Loucy (cell line): ENCODE measurements around the gene STN1.

ENCODE experiments used
- H2AFZ ChIP-seq: fragments of 200-600 bp; sonication (generic); 2 replicates; pipeline ENCODE4 v1.6.0; 2016; ENCODE audit warnings: antibody characterized with exemption, mild to moderate bottlenecking, low read length, moderate library complexity
- H3F3A ChIP-seq: fragments of 200-600 bp; 2 replicates; pipeline ENCODE4 v1.6.0; 2016; ENCODE audit warnings: antibody characterized with exemption, low read depth, mild to moderate bottlenecking
- H3K27me3 ChIP-seq: fragments of 200-600 bp; sonication (generic); 2 replicates; pipeline ENCODE4 v1.6.1; 2014; ENCODE audit warnings: low read length, mild to moderate bottlenecking; ENCODE audit not compliant: insufficient read depth, poor library complexity, severe bottlenecking
- H3K36me3 ChIP-seq: fragments of 200-600 bp; sonication (generic); 2 replicates; pipeline ENCODE4 v1.6.1; 2016; ENCODE audit warnings: low read length; ENCODE audit not compliant: insufficient read depth
- H3K4me1 ChIP-seq: fragments of 200-600 bp; sonication (generic); 2 replicates; pipeline ENCODE4 v1.5.1; 2014; ENCODE audit warnings: low read length, mild to moderate bottlenecking; ENCODE audit not compliant: insufficient read depth, poor library complexity, severe bottlenecking
- H3K4me2 ChIP-seq: fragments of 200-600 bp; sonication (generic); 2 replicates; pipeline ENCODE4 v1.6.0; 2014; ENCODE audit warnings: antibody characterized with exemption, low read length, low read depth, mild to moderate bottlenecking; ENCODE audit not compliant: poor library complexity, severe bottlenecking
- H3K4me3 ChIP-seq: fragments of 200-600 bp; sonication (generic); 2 replicates; pipeline ENCODE4 v1.5.1; 2014; ENCODE audit warnings: low read length, mild to moderate bottlenecking, mixed read lengths; ENCODE audit not compliant: poor library complexity, severe bottlenecking
- H3K79me2 ChIP-seq: fragments of 200-600 bp; sonication (generic); 2 replicates; pipeline ENCODE4 v1.6.1; 2014; ENCODE audit warnings: low read length; ENCODE audit not compliant: insufficient read depth
- H3K9ac ChIP-seq: fragments of 200-600 bp; sonication (generic); 2 replicates; pipeline ENCODE4 v1.6.0; 2014; ENCODE audit warnings: mild to moderate bottlenecking, low read depth, low read length, moderate library complexity; ENCODE audit not compliant: poor library complexity, severe bottlenecking
- H3K9me2 ChIP-seq: fragments of 200-600 bp; sonication (generic); replicated peaks from 2 replicates; pipeline ENCODE4 v1.6.1; 2016; ENCODE audit warnings: low read depth, low read length, mixed read lengths
- H3K9me3 ChIP-seq: fragments of 200-600 bp; sonication (generic); 2 replicates; pipeline ENCODE4 v1.6.1; 2014; ENCODE audit warnings: mild to moderate bottlenecking, antibody characterized with exemption, low read length, low read depth; ENCODE audit not compliant: insufficient read depth
- H4K20me1 ChIP-seq: fragments of 200-600 bp; sonication (generic); 2 replicates; pipeline ENCODE4 v1.6.0; 2014; ENCODE audit warnings: antibody characterized with exemption, low read length, mild to moderate bottlenecking; ENCODE audit not compliant: insufficient read depth, poor library complexity, severe bottlenecking
- CTCF ChIP-seq: fragments of 200-600 bp; sonication (generic); conservative IDR thresholded peaks from 2 replicates; pipeline ENCODE4 v1.5.1; 2014; ENCODE audit warnings: mild to moderate bottlenecking, antibody characterized with exemption, low read length
- EZH2phosphoT487 ChIP-seq: fragments of 200-600 bp; IDR thresholded peaks from 2 replicates; pipeline ENCODE4 v1.6.1; 2018; ENCODE audit warnings: antibody characterized with exemption, mild to moderate bottlenecking, moderate library complexity, borderline replicate concordance

STN1 gene

GRCh38 chr10:103915796-103916195 lies 2.2 kb downstream of the STN1 start:
- Histone ChIP-seq H3K9ac (peak overlapping the region; percentile 93), H4K20me1 (no peaks in the 10 kb centered on the region), H3F3A (no peaks in the 10 kb centered on the region), H3K36me3 (0 out of 2 replicates have a peak, but pooled peaks cover 6% of the 10 kb centered on the region), H3K9me2 (no peaks in the 10 kb centered on the region), H3K4me2 (peak overlapping the region; percentile 93), H3K79me2 (peaks cover 35% of the 10 kb centered on the region), H3K4me1 (peaks cover 56% of the 10 kb centered on the region), H3K27me3 (no peaks in the 10 kb centered on the region), H2AFZ (no peak overlapping the region), H3K9me3 (peaks cover 10% of the 10 kb centered on the region; the same call in 1 of the 2 replicates), H3K4me3 (peak overlapping the region; percentile 85)
- no peak for TF ChIP-seq CTCF
- TF ChIP-seq EZH2phosphoT487, result no peak

GRCh38 chr10:103912759-103913158 lies 5.2 kb downstream of the STN1 start:
- Histone ChIP-seq H2AFZ (no peak overlapping the region), H3K27me3 (no peaks in the 10 kb centered on the region), H3K9ac (peak overlapping the region; percentile 17), H3F3A (no peaks in the 10 kb centered on the region), H3K4me3 (no peak overlapping the region), H3K4me2 (peak overlapping the region; percentile 26), H4K20me1 (no peaks in the 10 kb centered on the region), H3K9me2 (no peaks in the 10 kb centered on the region), H3K9me3 (peaks cover 10% of the 10 kb centered on the region; the same call in 1 of the 2 replicates), H3K4me1 (peaks cover 74% of the 10 kb centered on the region), H3K36me3 (0 out of 2 replicates have a peak, but pooled peaks cover 6% of the 10 kb centered on the region), H3K79me2 (peaks cover 34% of the 10 kb centered on the region)
- no peak for TF ChIP-seq EZH2phosphoT487
- no peak for TF ChIP-seq CTCF

GRCh38 chr10:103911021-103911459 lies 6.9 kb downstream of the STN1 start:
- Histone ChIP-seq H3K9me3 (peaks cover 10% of the 10 kb centered on the region; the same call in 1 of the 2 replicates), H3K79me2 (peaks cover 17% of the 10 kb centered on the region), H3K4me1 (peaks cover 72% of the 10 kb centered on the region), H2AFZ (0 out of 2 replicates have a peak overlapping the region, but pooled peaks have one; percentile 17), H3K27me3 (no peaks in the 10 kb centered on the region), H3K9ac (peak overlapping the region; percentile 50), H3K36me3 (0 out of 2 replicates have a peak, but pooled peaks cover 6% of the 10 kb centered on the region), H3K9me2 (no peaks in the 10 kb centered on the region), H3F3A (no peaks in the 10 kb centered on the region), H3K4me3 (peak overlapping the region; percentile 41), H4K20me1 (no peaks in the 10 kb centered on the region), H3K4me2 (peak overlapping the region; percentile 61)
- TF ChIP-seq CTCF (no peak), EZH2phosphoT487 (no peak)
